ENCODE results near the gene MKI67.

DNA sequence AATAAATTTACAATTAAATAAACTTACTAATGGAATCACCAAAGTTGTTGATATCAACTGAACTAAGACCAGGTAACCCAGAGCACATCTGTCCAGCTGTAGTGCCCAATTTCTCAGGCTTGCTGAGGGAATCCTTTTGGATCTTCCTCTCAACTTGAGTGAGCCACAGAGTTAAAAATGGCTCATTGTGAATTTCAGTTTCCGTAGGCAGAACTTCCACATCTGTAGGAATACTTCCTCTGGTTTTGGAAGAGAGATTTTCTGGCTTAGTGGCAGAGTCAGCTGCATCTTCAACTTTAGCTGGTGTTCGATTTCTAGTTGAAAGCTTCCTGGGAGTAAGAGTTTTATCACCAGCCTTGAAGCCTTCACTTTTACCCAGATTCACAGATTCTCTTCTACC lies 11.3 kb downstream of the MKI67 start:
- TF ChIP-seq, protein P1, sequence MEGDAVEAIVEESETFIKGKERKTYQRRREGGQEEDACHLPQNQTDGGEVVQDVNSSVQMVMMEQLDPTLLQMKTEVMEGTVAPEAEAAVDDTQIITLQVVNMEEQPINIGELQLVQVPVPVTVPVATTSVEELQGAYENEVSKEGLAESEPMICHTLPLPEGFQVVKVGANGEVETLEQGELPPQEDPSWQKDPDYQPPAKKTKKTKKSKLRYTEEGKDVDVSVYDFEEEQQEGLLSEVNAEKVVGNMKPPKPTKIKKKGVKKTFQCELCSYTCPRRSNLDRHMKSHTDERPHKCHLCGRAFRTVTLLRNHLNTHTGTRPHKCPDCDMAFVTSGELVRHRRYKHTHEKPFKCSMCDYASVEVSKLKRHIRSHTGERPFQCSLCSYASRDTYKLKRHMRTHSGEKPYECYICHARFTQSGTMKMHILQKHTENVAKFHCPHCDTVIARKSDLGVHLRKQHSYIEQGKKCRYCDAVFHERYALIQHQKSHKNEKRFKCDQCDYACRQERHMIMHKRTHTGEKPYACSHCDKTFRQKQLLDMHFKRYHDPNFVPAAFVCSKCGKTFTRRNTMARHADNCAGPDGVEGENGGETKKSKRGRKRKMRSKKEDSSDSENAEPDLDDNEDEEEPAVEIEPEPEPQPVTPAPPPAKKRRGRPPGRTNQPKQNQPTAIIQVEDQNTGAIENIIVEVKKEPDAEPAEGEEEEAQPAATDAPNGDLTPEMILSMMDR (IDR thresholded peaks at IDR 0.05): no peak
- TF ChIP-seq POLR2A (IDR thresholded peaks at IDR 0.05): no peak
